HG02970 (cell line): ENCODE data around the gene HOXA6.

Source experiments
- ATAC-seq: cut with Tn5 transposase; IDR thresholded peaks from one replicate; pipeline ENCODE4 v1.9.1; 2021; ENCODE audit warnings: mild to moderate bottlenecking, moderate library complexity, moderate number of reproducible peaks; ENCODE audit not compliant: unreplicated experiment, low FRiP score

HOXA6 gene

DNA sequence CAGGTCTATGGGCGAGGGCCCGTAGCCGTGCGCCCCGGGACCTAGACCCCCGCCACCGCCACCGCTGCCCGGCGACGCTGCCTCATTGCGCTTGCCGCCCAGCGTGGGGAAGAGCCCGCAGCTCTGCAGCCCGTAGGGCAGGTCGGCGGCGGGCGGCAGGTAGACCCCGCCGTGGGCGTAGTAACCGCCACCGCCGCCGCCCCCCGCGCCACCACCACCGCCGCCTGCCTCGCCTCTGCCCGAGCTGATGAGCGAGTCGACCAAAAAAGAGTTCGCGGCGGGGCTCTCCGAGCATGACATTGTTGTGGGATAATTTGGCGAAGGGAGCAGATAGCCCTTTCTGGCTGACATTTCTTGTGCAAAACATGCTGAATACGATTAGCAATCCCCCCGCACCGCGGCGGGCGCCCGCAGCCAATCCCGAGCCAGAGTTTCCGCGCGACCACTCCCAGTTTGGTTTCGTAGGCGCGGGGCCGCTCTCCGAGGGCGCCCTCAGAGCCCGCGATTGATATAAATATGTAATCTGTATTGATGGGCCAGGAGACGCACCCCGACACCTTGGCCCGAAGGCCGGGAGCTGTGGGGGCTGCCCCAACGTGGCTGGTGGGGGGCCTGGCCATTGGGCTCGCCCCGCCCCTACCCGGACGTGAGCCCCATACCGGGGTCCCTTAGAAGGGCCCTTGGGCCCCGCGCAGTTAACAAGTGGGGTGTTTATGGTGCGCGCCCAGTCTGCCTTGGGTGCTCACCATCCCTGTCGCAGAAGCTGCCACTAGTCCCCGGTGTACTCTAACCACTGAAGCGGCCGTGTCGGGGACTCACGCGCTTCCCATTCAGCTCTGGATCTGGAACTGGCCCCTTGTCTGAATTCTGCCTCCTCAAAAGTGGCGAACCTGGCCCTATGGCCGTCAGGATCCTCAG is 26.6 kb upstream of the HOXA6 start, which contains the start of gene HOXA10:
HOXA10 (minus strand) TSS at position 365 of the 918 bp plus-strand sequence; CDS start at position 351, 14 bp downstream.
- ATAC-seq: no peak

DNA sequence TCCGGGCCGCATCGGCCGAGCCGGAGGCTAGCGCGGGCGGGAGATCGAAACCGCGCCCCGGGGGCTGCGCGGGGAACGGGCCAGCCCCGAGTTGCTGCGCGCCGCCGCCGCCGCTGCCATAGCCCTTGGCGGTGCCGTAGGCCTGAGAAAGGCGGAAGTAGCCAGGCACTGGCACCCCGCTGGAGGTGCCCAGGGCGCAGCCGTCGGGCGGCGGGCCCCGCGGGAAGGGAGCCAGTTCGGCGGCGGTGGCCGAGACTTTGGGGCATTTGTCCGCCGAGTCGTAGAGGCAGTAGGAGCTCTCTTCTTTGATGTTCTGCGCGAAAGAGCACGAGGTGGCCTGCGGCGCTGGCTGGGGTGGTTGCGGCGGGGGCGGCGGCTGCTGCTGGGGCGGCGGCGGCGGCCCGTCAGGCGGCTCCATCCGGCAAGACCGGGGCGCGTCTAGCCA is 26.0 kb upstream of the HOXA6 start:
- ATAC-seq: no peak

DNA sequence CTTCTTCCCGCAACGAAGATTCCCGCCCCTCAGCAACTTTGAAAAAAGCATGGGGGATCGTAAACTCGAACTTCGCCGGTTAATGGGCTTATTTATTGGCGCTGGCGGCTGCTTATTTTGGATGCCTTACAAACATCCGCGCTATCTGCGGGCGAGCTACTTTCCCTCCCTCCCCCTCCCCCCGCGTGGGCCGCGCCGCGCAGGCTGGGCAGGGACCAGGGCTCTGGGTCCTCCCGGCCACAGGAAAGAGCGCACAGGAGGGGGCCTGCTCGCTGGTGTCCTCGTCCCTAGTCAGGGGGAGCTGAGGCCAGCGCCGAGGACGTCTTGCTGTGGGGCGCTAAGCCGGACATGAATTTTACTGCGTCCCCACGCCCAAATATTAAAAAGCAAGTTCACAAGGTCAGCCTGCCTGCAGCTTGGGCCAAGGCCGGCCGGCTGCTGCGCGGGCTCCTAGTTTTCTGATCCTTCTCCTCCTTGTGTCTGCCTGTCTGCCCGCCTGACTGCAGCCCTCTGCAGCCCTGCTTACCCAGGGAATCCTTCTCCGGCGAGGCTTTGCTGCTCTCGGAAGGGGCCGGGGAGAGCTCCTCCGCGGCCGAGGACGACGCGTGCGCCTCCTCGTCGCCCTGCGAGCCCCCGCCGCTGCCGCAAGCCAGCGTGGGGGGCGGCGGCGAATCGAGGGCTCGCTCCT is 25.4 kb upstream of the HOXA6 start:
- ATAC-seq: no peak

DNA sequence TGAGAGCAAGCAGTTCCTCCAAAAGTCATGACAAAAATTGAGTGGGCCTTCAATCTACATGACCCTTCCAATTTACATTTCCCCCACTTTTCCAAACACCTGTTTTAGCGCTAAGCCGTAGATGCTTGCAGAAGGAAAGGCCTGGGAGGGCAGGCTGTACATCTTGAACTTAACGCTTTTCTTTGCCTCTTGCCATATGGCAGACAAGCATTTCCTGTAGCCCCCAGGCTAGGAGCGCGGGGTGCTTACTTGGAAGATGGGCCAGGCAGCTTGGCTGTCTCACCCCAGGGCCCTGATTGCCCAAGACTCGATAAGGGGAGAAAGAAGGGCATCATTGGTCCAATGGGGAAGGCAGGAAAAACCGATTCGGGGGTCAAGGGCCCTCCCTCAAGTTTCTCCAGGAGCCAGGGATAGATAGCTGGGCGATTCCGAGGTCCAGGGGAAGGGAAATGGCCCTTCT is 24.8 kb upstream of the HOXA6 start:
- ATAC-seq: no peak

DNA sequence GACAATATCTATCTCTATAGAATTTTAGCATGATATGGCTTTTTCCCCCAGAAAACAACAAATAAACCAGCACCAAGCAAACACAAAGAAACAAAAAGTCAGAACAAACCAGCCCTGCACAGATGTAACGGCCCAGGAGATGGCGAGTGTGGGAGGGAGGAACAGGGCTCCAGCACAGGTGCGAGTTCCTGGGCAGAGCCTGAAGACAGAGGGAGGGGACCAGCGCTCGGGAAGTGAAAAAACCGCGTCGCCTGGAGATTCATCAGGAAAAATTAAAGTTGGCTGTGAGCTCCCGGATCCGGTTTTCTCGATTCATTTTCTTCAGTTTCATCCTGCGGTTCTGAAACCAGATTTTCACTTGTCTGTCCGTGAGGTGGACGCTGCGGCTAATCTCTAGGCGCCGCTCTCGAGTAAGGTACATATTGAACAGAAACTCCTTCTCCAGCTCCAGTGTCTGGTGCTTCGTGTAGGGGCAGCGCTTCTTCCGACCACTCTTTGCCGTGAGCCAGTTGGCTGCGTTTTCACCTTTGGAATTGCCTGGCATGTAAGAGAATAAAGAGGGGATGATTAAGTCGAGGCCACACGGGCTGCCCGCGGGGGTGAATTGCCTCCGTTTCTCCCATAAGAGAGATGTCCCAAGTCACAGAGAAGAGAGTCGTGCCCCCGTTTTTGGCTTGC is 24.2 kb upstream of the HOXA6 start:
- ATAC-seq: no peak

DNA sequence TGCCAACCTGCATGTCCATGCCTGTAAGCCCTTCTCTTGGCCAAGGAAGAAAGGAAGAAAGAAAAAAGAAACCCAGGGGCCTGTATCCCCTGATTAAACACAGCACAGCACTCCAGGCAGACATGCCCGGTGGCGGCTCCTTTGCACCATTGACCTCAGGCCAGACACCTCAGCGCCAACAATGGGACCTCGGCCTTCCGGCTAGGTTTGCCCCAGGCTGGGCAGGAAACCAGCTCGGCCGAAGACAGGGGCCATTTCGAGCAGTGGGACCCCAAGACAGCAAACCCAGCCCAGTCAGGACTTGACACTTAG is 23.7 kb upstream of the HOXA6 start:
- no peak for ATAC-seq

DNA sequence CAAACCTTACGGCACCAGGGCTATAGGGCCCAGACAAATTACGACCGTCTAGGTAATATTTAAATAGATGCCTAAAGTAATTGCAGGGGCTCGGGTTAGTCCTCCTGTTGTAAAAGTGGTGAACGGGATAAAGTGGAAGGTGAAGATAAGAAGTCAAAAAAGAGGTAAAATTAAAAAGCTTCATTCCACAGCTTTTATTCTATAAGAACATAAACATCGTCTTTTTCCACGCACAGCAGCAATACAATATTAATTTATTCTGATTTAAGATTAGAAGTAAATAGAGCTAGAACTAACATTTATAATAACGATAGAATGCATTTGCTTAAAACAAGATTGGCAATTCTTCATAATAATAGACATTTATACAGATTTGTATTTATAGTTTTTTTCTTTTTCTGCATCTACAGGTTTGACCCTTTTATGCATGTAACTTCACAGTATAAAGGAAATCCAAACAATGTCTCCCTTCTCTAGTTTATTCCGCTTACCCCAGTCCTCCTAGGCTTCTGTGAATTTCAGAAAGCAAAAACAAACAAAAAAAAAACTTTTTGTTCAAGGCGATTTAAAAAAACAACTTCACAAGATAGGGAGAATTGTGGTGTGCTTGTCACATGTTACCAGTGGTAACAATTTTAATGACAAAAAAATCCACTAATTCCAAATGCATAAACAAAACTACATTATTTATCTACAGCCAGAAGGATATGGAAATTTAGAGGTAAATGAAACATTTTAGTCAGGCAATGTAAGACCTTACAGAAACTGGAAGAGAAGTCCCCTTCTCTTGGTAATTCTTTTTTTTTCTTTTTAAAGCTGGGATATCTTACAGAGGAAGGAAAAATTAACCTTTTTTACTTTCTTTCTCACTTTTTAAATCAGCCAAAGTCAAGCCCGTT is 23.1 kb upstream of the HOXA6 start:
- ATAC-seq: no peak

DNA sequence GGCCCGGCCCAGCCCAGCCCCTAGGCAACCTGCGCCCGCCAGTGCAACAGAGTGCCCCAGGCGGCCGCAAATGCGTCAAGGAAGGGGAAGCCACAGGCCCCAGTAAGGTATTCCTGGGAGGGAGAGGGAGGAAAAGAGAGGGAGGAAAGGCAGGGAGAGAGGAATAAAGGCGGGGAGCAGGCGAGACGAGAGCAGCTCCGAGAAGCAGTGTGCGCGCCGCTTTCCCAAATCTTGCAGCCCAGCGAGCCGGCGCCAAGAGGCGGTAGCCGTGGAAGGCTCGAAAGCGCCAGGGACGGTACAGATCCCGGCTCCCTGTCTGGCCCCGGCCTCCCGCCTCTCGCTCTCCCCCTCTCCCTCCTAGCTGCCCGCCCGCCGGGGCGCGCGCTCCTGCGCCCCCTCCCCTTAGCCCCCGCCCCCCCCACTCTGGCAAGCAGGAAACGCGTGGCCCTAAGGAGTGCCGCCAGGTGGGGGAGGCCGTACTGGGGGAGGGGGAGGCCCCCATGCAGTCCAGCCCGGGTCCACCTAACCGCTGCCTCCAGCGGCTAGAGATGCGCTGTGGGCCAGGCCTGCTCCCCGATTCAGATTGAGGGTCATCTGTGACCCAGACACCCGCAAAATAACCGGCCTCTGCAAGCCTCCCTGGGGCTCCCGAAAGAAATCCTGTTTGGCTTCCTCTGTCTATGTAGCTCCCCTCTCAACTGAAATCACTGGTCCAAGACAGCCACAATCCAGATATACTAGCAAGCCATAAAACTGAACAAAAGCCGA is 22.3 kb upstream of the HOXA6 start:
- no peak for ATAC-seq

DNA sequence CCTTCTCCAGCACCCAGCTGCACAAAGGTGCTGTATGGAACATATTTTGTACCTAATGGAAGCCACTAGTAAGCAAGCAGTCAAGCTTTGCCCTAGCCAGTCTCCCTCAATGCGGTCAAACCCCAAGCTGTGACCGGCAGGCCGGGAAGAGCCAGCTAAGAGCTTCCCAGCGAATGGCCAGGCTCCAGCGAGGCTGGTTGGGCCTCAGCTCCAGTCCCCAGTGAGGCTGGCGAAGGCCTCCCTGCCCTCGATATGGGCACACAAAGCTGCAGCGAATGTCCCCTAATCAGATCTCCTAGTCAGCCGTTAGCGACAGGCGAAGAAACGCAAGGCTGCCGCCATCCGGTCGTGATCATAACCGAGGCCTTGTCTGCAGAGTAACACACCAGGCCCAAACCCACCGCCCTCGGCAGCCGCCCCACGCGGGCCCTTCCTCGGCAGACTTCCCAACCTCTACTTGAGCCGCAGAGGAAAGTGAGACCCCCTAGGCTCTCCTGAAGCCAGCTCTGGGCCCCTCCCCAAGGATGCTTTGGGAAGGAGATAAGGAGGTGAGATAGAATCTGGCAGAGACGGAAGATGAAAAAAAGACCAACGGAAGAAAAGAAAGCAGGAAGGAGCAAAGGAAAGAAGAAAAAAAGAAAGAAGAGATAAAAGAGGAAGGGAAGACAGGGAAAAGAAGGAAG is 20.8 kb upstream of the HOXA6 start:
- no peak for ATAC-seq

DNA sequence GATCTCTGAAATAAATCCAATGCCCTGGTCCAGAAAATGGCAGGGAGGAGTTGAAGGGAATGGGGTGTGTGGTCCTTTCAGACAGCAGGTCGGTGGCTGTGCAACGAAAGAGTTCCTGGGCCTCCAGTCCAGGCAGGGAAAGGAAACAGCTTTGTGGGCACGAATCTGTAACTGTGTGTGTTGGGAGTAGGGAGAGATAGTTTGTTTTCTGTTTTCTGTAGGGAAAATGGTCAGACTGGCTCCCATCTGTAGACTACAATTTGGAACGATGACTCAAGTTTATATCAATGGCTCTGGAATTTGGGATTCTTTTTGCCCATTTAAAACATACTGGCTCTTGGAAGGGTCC is 20.3 kb upstream of the HOXA6 start:
- no peak for ATAC-seq

DNA sequence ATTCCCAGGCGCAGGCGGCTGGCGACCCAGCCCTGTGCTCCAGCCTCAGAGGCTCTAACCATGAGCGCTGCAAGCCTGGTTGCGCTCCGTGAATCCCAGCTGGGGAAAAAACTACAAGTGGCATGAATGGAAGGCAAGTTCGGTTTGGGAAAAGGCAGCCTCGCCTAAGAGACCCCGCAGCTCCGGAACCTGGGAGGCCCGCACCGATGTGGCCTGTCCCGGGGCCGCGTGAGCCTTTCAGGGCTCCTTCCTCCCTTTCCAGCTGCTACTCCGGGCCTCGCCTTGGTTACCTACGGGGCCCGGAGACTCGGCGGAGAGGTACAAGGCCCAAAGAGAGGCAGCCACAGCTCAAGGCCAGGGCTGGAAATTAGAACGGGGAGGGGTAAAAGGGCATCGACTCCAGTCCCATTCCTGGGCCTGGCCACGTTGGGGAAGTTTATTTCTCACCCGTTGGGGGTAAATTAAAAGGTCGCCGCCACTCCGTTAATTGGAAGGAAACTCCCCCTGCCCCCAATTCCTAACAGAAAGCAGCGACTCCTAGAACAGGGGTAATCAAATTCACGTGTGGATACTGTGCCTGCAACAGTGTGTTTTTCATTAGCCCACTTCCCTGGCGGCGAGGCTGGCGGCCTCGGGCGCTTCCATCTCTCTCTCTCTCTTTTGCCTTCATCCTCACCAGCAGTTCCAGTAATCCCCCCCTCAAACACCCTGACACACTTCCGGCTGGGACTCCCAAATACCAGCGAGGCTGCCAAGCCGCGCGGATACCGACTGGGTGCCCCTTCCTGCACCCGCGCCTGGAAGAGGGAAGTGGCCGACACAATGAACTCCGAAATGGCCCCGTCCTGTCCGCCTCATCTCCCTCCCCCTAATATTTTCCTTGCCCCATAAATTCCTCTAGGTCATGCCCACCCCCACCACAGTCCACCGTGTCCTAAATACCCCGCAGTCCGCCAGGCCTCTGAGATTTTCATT is 19.2 kb upstream of the HOXA6 start:
- no peak for ATAC-seq

DNA sequence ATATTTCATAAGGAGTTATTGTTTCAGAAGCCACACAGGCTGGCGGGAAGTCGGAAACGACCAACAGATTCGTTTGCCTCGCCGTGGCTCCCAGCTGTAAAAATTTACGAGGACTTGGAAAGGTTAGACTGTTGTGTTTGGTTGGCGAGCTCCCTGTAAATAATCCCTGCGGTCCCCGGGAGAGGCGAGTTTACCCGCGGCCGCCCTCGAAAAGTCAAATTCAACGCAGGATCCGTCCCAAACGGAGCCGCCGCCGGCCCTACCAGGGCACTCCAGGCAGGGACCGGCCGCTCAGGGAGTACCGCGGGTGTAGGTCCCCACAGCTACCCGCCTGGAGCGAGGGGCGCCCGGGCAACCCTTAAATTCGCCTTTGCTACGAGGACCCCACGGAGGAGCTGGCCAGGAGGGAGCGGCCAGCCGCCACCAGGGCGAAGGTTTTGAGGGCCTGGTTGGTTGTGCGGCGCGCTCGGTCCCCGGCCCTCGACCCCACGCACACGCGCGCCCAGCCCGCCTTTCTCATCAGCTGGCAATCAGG is 18.5 kb upstream of the HOXA6 start:
- ATAC-seq: no peak

DNA sequence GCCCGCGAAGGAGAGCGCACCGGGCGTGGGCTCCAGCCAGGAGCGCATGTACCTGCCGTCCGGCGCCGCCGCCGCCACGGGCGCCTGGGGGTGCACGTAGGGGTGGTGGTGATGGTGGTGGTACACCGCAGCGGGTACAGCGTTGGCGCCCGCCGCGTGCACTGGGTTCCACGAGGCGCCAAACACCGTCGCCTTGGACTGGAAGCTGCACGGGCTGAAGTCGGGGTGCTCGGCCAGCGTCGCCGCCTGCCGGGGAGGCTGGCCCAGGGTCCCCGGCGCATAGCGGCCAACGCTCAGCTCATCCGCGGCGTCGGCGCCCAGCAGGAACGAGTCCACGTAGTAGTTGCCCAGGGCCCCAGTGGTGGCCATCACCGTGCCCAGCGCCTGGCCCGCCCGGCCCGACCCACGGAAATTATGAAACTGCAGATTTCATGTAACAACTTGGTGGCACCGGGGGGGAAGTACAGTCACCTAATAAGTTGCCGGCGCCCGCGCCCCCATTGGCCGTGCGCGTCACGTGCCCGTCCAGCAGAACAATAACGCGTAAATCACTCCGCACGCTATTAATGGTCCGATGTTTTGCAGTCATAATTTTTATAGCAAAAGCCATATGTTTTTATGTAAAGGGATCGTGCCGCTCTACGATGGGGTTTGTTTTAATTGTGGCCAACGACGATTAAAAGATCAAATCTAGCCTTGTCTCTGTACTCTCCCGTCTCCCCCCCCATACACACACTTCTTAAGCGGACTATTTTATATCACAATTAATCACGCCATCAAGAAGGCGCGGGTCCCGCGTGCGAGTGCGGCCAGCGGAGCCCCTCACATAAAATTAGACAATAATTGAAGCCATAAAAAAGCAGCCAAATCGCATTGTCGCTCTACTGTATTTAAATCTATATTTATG is 17.8 kb upstream of the HOXA6 start, which contains the start of gene HOXA9:
HOXA9 (minus strand) TSS at position 449 of the 907 bp plus-strand sequence; CDS start at position 369, 80 bp downstream.
- ATAC-seq: no peak

DNA sequence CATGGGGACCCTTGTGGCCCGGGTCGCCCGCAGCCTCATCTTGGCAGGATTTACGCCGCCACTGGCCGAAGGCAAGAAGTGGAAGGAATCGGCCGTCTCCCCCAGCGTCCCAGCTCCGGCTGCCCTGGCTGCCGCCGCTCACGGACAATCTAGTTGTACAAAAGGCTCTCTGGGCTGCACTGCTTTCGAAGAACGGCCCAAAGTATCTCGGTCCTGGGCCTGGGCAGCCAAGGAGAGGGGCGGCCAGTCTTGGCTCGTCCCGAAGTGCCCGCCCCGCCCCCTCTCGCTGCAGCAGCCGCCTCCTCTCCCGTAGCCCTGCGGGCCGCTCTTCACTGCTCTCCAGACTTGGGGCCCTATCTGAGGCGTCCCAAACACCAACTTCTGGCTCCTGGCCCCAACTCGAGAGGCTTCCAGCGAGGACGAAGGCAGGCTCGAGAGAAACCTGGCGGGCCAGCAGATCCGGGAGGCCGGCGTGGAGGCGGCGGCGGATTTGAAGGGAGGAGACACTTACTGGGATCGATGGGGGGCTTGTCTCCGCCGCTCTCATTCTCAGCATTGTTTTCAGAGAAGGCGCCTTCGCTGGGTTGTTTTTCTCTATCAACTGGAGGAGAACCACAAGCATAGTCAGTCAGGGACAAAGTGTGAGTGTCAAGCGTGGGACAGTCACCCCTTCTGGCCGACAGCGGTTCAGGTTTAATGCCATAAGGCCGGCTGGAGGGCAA is 17.0 kb upstream of the HOXA6 start:
- no peak for ATAC-seq

DNA sequence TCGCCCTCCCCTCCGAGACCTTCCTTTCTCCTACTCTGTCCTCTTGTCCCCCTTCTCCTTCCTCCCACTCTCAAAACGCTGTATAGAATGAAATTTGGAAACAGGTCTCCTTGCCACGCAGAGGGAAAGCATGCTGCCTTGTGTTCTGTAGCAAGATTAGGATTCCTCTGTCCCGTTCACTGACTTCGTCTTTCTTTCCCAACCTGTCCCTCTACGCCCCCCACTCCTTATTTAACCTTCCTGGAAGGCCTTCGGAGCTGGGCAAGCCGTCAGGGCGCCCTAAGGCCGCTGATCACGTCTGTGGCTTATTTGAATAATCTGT is 16.4 kb upstream of the HOXA6 start:
- ATAC-seq: no peak
